GM10847 (cell line): ENCODE results near the gene L3MBTL1.

Source experiments
- POLR2A ChIP-seq: IDR thresholded peaks from 2 replicates; pipeline ENCODE4 v1.6.1; 2011; ENCODE audit not compliant: insufficient read length; ENCODE audit errors: extremely low read depth

L3MBTL1 gene

GRCh38 chr20:43528258-43528875 lies 20.9 kb downstream of the L3MBTL1 start:
- no peak for TF ChIP-seq POLR2A

- TF ChIP-seq POLR2A = no peak
Measured at GRCh38 chr20:43529051-43529450, 21.6 kb downstream of the L3MBTL1 start.

GRCh38 chr20:43529457-43530153 lies 22.1 kb downstream of the L3MBTL1 start:
- no peak for TF ChIP-seq POLR2A

- no peak for TF ChIP-seq POLR2A
Measured at GRCh38 chr20:43530321-43531090, 23.0 kb downstream of the L3MBTL1 start.

- no peak for TF ChIP-seq POLR2A
Measured at GRCh38 chr20:43531091-43531443, 23.6 kb downstream of the L3MBTL1 start.

- no peak for TF ChIP-seq POLR2A
Measured at GRCh38 chr20:43532416-43533055, 25.0 kb downstream of the L3MBTL1 start.

- no peak for TF ChIP-seq POLR2A
Measured at GRCh38 chr20:43533060-43533459, 25.6 kb downstream of the L3MBTL1 start.

- TF ChIP-seq POLR2A = no peak
Measured at GRCh38 chr20:43534016-43534415, 26.5 kb downstream of the L3MBTL1 start.

- no peak for TF ChIP-seq POLR2A
Measured at GRCh38 chr20:43534791-43535350, 27.4 kb downstream of the L3MBTL1 start.

GRCh38 chr20:43535370-43536004 lies 28.0 kb downstream of the L3MBTL1 start:
- TF ChIP-seq POLR2A = no peak

GRCh38 chr20:43536041-43536816 lies 28.7 kb downstream of the L3MBTL1 start:
- TF ChIP-seq POLR2A = no peak

- no peak for TF ChIP-seq POLR2A
Measured at GRCh38 chr20:43536817-43537440, 29.4 kb downstream of the L3MBTL1 start.

- no peak for TF ChIP-seq POLR2A
Measured at GRCh38 chr20:43537921-43538877, 30.7 kb downstream of the L3MBTL1 start.
